ENCODE results near the gene USO1.
"Not testable (repeated sequence)": the region's sequence is repeated elsewhere in the genome, so short reads cannot be mapped to it uniquely, and the experiment has no call there.

USO1 gene

GRCh38 chr4:75779105-75779757, 54.9 kb downstream of the USO1 start:
- Histone ChIP-seq H3K9me3 (ENCODE audit: low read length) (no peaks in the 10 kb centered on the region), H3K4me3 (ENCODE audit: low read depth in 1 of 2, low read length in 2 of 2) (no peak overlapping the region), H3K27me3 (ENCODE audit: control insufficient read depth in 1 of 2, insufficient read depth in 2 of 2, low read length in 2 of 2) (no peaks in the 10 kb centered on the region), H3K36me3 (ENCODE audit: insufficient read depth, low read length) (peaks cover 63% of the 10 kb centered on the region), H3K4me1 (ENCODE audit: insufficient read depth, low read length) (no peaks in the 10 kb centered on the region), H3K27ac (ENCODE audit: low read depth, low read length) (no peak overlapping the region), H3K9ac (ENCODE audit: low read length) (no peak overlapping the region)

GRCh38 chr4:75781305-75781704, 56.9 kb downstream of the USO1 start:
- H3K4me3 ChIP-seq (ENCODE audit: low read depth in 1 of 2, low read length in 2 of 2), result no peak overlapping the region
- H3K9me3 ChIP-seq (ENCODE audit: low read length), result no peaks in the 10 kb centered on the region
- no peak overlapping the region for H3K9ac ChIP-seq (ENCODE audit: low read length)
- no peak overlapping the region for H3K27ac ChIP-seq (ENCODE audit: low read depth, low read length)
- H3K27me3 ChIP-seq (ENCODE audit: control insufficient read depth in 1 of 2, insufficient read depth in 2 of 2, low read length in 2 of 2), result no peaks in the 10 kb centered on the region
- no peaks in the 10 kb centered on the region for H3K4me1 ChIP-seq (ENCODE audit: insufficient read depth, low read length)
- H3K36me3 ChIP-seq (ENCODE audit: insufficient read depth, low read length), result peaks cover 49% of the 10 kb centered on the region

GRCh38 chr4:75786526-75786925, 62.1 kb downstream of the USO1 start:
- no peaks in the 10 kb centered on the region for H3K9me3 ChIP-seq (ENCODE audit: low read length)
- H3K27me3 ChIP-seq (ENCODE audit: control insufficient read depth in 1 of 2, insufficient read depth in 2 of 2, low read length in 2 of 2), result no peaks in the 10 kb centered on the region
- no peaks in the 10 kb centered on the region for H3K4me1 ChIP-seq (ENCODE audit: insufficient read depth, low read length)
- no peak overlapping the region for H3K9ac ChIP-seq (ENCODE audit: low read length)
- no peak overlapping the region for H3K4me3 ChIP-seq (ENCODE audit: low read depth in 1 of 2, low read length in 2 of 2)
- peaks cover 45% of the 10 kb centered on the region for H3K36me3 ChIP-seq (ENCODE audit: insufficient read depth, low read length)
- no peak overlapping the region for H3K27ac ChIP-seq (ENCODE audit: low read depth, low read length)

- Histone ChIP-seq H3K9ac (ENCODE audit: low read length) (no peak overlapping the region), H3K4me1 (ENCODE audit: insufficient read depth, low read length) (no peaks in the 10 kb centered on the region), H3K36me3 (ENCODE audit: insufficient read depth, low read length) (peaks cover 45% of the 10 kb centered on the region), H3K27me3 (ENCODE audit: control insufficient read depth in 1 of 2, insufficient read depth in 2 of 2, low read length in 2 of 2) (no peaks in the 10 kb centered on the region), H3K4me3 (ENCODE audit: low read depth in 1 of 2, low read length in 2 of 2) (no peak overlapping the region), H3K27ac (ENCODE audit: low read depth, low read length) (no peak overlapping the region), H3K9me3 (ENCODE audit: low read length) (no peaks in the 10 kb centered on the region)
These were observed 62.6 kb downstream of the USO1 start for GRCh38 chr4:75786938-75787337.

- Histone ChIP-seq H3K4me3 (ENCODE audit: low read depth in 1 of 2, low read length in 2 of 2) (no peak overlapping the region), H3K4me1 (ENCODE audit: insufficient read depth, low read length) (no peaks in the 10 kb centered on the region), H3K36me3 (ENCODE audit: insufficient read depth, low read length) (peaks cover 31% of the 10 kb centered on the region), H3K9ac (ENCODE audit: low read length) (no peak overlapping the region), H3K27me3 (ENCODE audit: control insufficient read depth in 1 of 2, insufficient read depth in 2 of 2, low read length in 2 of 2) (no peaks in the 10 kb centered on the region), H3K9me3 (ENCODE audit: low read length) (no peaks in the 10 kb centered on the region), H3K27ac (ENCODE audit: low read depth, low read length) (no peak overlapping the region)
These were observed 65.6 kb downstream of the USO1 start for GRCh38 chr4:75790024-75790423.

- Histone ChIP-seq H3K9ac (ENCODE audit: low read length) (no peak overlapping the region), H3K4me3 (ENCODE audit: low read depth in 1 of 2, low read length in 2 of 2) (no peak overlapping the region), H3K36me3 (ENCODE audit: insufficient read depth, low read length) (peaks cover 31% of the 10 kb centered on the region), H3K27me3 (ENCODE audit: control insufficient read depth in 1 of 2, insufficient read depth in 2 of 2, low read length in 2 of 2) (no peaks in the 10 kb centered on the region), H3K27ac (ENCODE audit: low read depth, low read length) (no peak overlapping the region), H3K9me3 (ENCODE audit: low read length) (no peaks in the 10 kb centered on the region), H3K4me1 (ENCODE audit: insufficient read depth, low read length) (no peaks in the 10 kb centered on the region)
These were observed 76.6 kb downstream of the USO1 start for GRCh38 chr4:75800972-75801371.

- not testable (repeated sequence) for H3K27me3 ChIP-seq (ENCODE audit: control insufficient read depth in 1 of 2, insufficient read depth in 2 of 2, low read length in 2 of 2); H3K27ac ChIP-seq (ENCODE audit: low read depth, low read length)
- H3K36me3 ChIP-seq (ENCODE audit: insufficient read depth, low read length), result peaks cover 39% of the 10 kb centered on the region
These were observed 81.7 kb downstream of the USO1 start for GRCh38 chr4:75806035-75806434.

GRCh38 chr4:75817901-75818300, 93.5 kb downstream of the USO1 start:
- Histone ChIP-seq H3K9ac (ENCODE audit: low read length) (no peak overlapping the region), H3K27ac (ENCODE audit: low read depth, low read length) (no peak overlapping the region)

More at GRCh38 chr4:75806035-75806434, 81.7 kb downstream of the USO1 start:
- not testable (repeated sequence) for H3K9me3 ChIP-seq (ENCODE audit: low read length); H3K9ac ChIP-seq (ENCODE audit: low read length); H3K4me3 ChIP-seq (ENCODE audit: low read depth in 1 of 2, low read length in 2 of 2); H3K4me1 ChIP-seq (ENCODE audit: insufficient read depth, low read length)

GRCh38 chr4:75819121-75819520, 94.7 kb downstream of the USO1 start:
- Histone ChIP-seq H3K4me1 (ENCODE audit: insufficient read depth, low read length) (no peaks in the 10 kb centered on the region), H3K9me3 (ENCODE audit: low read length) (no peaks in the 10 kb centered on the region), H3K36me3 (ENCODE audit: insufficient read depth, low read length) (peaks cover 7% of the 10 kb centered on the region), H3K27me3 (ENCODE audit: control insufficient read depth in 1 of 2, insufficient read depth in 2 of 2, low read length in 2 of 2) (no peaks in the 10 kb centered on the region), H3K4me3 (ENCODE audit: low read depth in 1 of 2, low read length in 2 of 2) (no peak overlapping the region), H3K9ac (ENCODE audit: low read length) (no peak overlapping the region), H3K27ac (ENCODE audit: low read depth, low read length) (no peak overlapping the region)

More at GRCh38 chr4:75817901-75818300, 93.5 kb downstream of the USO1 start:
- Histone ChIP-seq H3K4me3 (ENCODE audit: low read depth in 1 of 2, low read length in 2 of 2) (no peak overlapping the region), H3K36me3 (ENCODE audit: insufficient read depth, low read length) (peaks cover 15% of the 10 kb centered on the region), H3K4me1 (ENCODE audit: insufficient read depth, low read length) (no peaks in the 10 kb centered on the region), H3K9me3 (ENCODE audit: low read length) (no peaks in the 10 kb centered on the region), H3K27me3 (ENCODE audit: control insufficient read depth in 1 of 2, insufficient read depth in 2 of 2, low read length in 2 of 2) (no peaks in the 10 kb centered on the region)

- Histone ChIP-seq H3K27ac (ENCODE audit: low read depth, low read length) (no peak overlapping the region), H3K36me3 (ENCODE audit: insufficient read depth, low read length) (no peaks in the 10 kb centered on the region), H3K9ac (ENCODE audit: low read length) (no peak overlapping the region), H3K4me3 (ENCODE audit: low read depth in 1 of 2, low read length in 2 of 2) (no peak overlapping the region), H3K9me3 (ENCODE audit: low read length) (no peaks in the 10 kb centered on the region), H3K4me1 (ENCODE audit: insufficient read depth, low read length) (no peaks in the 10 kb centered on the region), H3K27me3 (ENCODE audit: control insufficient read depth in 1 of 2, insufficient read depth in 2 of 2, low read length in 2 of 2) (no peaks in the 10 kb centered on the region)
These were observed 95.8 kb downstream of the USO1 start for GRCh38 chr4:75820197-75820596.

GRCh38 chr4:75820676-75821075, 96.3 kb downstream of the USO1 start:
- no peak overlapping the region for H3K9ac ChIP-seq (ENCODE audit: low read length)
- no peaks in the 10 kb centered on the region for H3K9me3 ChIP-seq (ENCODE audit: low read length)
- no peaks in the 10 kb centered on the region for H3K4me1 ChIP-seq (ENCODE audit: insufficient read depth, low read length)
- no peak overlapping the region for H3K4me3 ChIP-seq (ENCODE audit: low read depth in 1 of 2, low read length in 2 of 2)
- no peaks in the 10 kb centered on the region for H3K36me3 ChIP-seq (ENCODE audit: insufficient read depth, low read length)
- no peaks in the 10 kb centered on the region for H3K27me3 ChIP-seq (ENCODE audit: control insufficient read depth in 1 of 2, insufficient read depth in 2 of 2, low read length in 2 of 2)
- H3K27ac ChIP-seq (ENCODE audit: low read depth, low read length), result no peak overlapping the region

- Histone ChIP-seq H3K4me3 (ENCODE audit: low read depth in 1 of 2, low read length in 2 of 2) (no peak overlapping the region), H3K36me3 (ENCODE audit: insufficient read depth, low read length) (no peaks in the 10 kb centered on the region), H3K9ac (ENCODE audit: low read length) (no peak overlapping the region), H3K27me3 (ENCODE audit: control insufficient read depth in 1 of 2, insufficient read depth in 2 of 2, low read length in 2 of 2) (no peaks in the 10 kb centered on the region), H3K4me1 (ENCODE audit: insufficient read depth, low read length) (no peaks in the 10 kb centered on the region), H3K27ac (ENCODE audit: low read depth, low read length) (no peak overlapping the region), H3K9me3 (ENCODE audit: low read length) (no peaks in the 10 kb centered on the region)
These were observed 96.8 kb downstream of the USO1 start for GRCh38 chr4:75821216-75821615.
